NCI-H2107 treated with DMSO at 0.1 percent for 48 hours (cell line): ENCODE measurements around the gene TULP4.
"Not testable (repeated sequence)": the region's sequence is repeated elsewhere in the genome, so short reads cannot be mapped to it uniquely, and the experiment has no call there.

Experiments used
- DNase-seq: peaks from one replicate; lab custom pipeline; 2025; ENCODE audit not compliant: unreplicated experiment; lab: John Stamatoyannopoulos, UW

The TULP4 gene

DNA sequence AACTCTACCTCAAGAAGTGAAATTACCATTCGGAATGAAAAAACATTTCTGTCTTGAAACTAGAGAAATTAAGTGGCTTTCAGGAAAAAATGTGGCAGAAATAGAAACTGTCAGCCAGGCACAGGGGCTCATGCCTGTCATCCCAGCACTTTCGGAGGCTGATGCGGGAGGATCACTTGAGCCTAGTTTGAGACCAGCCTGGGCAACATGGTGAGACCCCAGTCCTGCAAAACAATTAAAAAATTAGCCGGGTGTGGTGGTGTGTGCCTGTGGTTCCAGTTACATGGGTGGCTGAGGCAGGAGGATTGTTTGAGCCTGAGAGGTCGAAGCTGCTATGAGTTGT, 240.5 kb downstream of the TULP4 start:
- DNase-seq: no peak

DNA sequence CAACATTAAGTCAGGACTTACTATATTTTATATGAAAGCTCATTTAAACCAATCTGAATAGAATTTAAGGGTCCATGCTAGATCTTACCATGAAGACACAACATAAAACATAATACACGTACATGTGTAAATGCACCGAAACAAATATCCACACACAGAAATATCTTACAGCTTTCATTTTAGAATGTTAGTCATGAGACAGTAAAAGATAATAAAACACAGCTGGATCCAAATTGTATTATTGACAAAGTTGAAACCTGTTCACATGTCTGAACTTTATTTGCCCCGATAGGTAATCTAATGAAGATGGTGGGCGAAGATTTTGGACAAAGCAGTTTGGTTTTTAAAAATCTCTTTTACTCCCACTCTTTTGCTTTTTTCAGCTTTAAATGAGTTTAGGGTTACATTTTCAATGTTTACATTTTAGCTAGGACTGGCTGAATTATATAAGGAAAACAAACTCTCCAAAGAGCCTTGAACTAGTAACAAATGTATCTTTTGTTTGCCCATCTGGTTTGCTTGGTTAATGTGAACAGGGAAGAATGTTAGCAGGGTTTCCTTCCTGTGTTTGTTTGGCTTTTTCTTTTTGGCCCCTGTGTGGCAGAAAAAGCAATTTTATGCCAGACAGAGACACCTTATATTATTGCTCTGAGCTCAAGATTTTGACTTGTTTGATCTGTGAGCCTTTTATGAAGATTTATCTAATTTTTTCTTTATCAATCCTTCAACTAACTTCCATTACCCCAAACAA, 242.5 kb downstream of the TULP4 start:
- no peak for DNase-seq

GRCh38 chr6:158556113-158556512, 243.8 kb downstream of the TULP4 start:
- no peak for DNase-seq

- DNase-seq: not testable (repeated sequence)
Measured at GRCh38 chr6:158557110-158557509, 244.8 kb downstream of the TULP4 start.

GRCh38 chr6:158557927-158558326, 245.7 kb downstream of the TULP4 start:
- DNase-seq: no peak

GRCh38 chr6:158558415-158559306, 246.4 kb downstream of the TULP4 start:
- DNase-seq: no peak

GRCh38 chr6:158559338-158559894, 247.2 kb downstream of the TULP4 start:
- no peak for DNase-seq

- peak; percentile 24 for DNase-seq
Measured at GRCh38 chr6:158559895-158560835, 247.9 kb downstream of the TULP4 start, which contains the start of gene TMEM181. Gene TMEM181, plus strand, starts transcription at chr6:158560091. Its CDS starts 134 bp downstream, at chr6:158560225.

DNA sequence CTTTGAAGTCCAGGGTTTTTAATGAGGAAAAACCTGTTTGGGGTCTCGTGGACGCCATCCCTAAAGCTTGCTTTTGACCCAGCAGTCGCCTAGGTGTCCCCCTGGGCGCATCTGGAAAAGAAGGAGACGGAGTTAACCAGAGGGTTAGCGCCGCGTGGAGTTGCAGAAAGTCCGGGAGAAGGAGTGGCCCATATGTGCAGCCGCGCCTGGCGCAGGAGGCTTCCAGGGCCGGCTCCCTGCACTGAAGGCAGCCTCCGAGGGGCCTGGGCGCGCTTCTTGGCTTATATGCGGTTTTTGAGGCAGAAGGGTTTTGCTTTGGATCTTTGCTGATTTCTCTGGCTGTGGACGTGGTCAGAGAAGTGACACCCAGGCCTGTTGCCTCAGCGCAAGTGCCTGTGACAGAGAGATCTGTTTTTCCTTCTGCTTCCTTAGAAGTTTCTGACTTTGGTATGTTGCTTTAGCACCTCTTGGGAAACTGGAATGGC, 248.6 kb downstream of the TULP4 start:
- no peak for DNase-seq
